ENCODE results near the gene PIAS1. TPM values are rescaled to one million over a fixed set of nuclear protein-coding genes. Genes with fewer than 3 reads are reported as not detected.

Gene PIAS1
- total and polyA plus RNA-seq, 9 of the 15 experiments (the other 6 are each of a cell fraction or from before 2014, with no cell fraction given) = 18.0 to 59.1 (median 28.5) TPM

- 0 out of 2 replicates have a peak, but pooled peaks have one; percentile 26 for TF ChIP-seq ZBTB40 (IDR thresholded peaks at IDR 0.05)
- no peak for TF ChIP-seq ZBTB40 (CRISPR knock-in tag; IDR thresholded peaks at IDR 0.05)
- TF ChIP-seq TBP (optimal IDR thresholded peaks at IDR 0.05; ENCODE audit: low read depth, low read length) = peak; percentile 79
- TF ChIP-seq MTA2 (IDR thresholded peaks at IDR 0.05; ENCODE audit: low read depth) = no peak
- TF ChIP-seq ETS1 (conservative IDR thresholded peaks at IDR 0.05; ENCODE audit: control insufficient read depth, low read depth, low read length) = 0 out of 2 replicates have a peak, but pooled peaks have one; percentile 38
- no peak for TF ChIP-seq CTCF (IDR thresholded peaks at IDR 0.05 in 2 of 3, conservative IDR thresholded peaks at IDR 0.05 in 1 of 3; ENCODE audit: insufficient read depth in 2 of 3, low read depth in 1 of 3, low read length in 3 of 3)
- no peak for TF ChIP-seq ZNF764 (CRISPR knock-in tag; IDR thresholded peaks at IDR 0.05; ENCODE audit: low read depth)
- no peak for TF ChIP-seq ZBTB7A (IDR thresholded peaks at IDR 0.05; ENCODE audit: borderline replicate concordance, control insufficient read depth, low read depth, low read length)
- TF ChIP-seq UBTF (IDR thresholded peaks at IDR 0.05; ENCODE audit: borderline replicate concordance in 1 of 2, low read depth in 2 of 2, low read length in 2 of 2) = 0 out of 4 replicates have a peak, but pooled peaks of 1 of the 2 experiments have one; percentile 38
- no peak for TF ChIP-seq SNIP1 (IDR thresholded peaks at IDR 0.05; ENCODE audit: low read depth)
Measured at GRCh38 chr15:68053701-68054627, at the start of gene PIAS1 (continued).

All from K562 (cell line).